K562 (cell line): ENCODE results near the gene ADGRB2. TPM values are rescaled to one million over a fixed set of nuclear protein-coding genes. Genes with fewer than 3 reads are reported as not detected.

Source experiments
- ATAC-seq: fragments of 200-7000 bp; cut with Tn5 transposase; 3 replicates; pipeline ENCODE4 v1.9.1; 2020; ENCODE audit warnings: moderate library complexity
- BruUV-seq: library from RNA; stranded (reverse); fragments of 400-500 nt; replicated peaks from 2 replicates; lab custom pipeline; 2021; lab: Mats Ljungman, UMichigan
- CTCF ChIA-PET: fragments of 300-600 bp; formaldehyde crosslinking; extraction: SDS; loops from one replicate; lab custom pipeline; 2021; ENCODE audit warnings: low intra/inter-chr PET ratio; lab: Yijun Ruan, JAX
- POLR2A ChIA-PET: fragments of 300-600, 350-650 bp; sonication (Branson Sonifier 250); formaldehyde crosslinking; extraction: SDS; loops from one replicate; lab custom pipeline; 2021; ENCODE audit warnings: antibody characterized with exemption, inconsistent platforms; lab: Yijun Ruan, JAX
- DNase-seq, 4 experiments: peaks; one replicate each; pipeline versions ENCODE4 v3.0.0 to v3.0.0-alpha.2; 2011 to 2018; ENCODE audit warnings: low spot score in 3 of 4, mixed read lengths in 3 of 4; ENCODE audit errors: extremely low read depth in 1 of 4
- FAIRE-seq: peaks from 2 replicates; lab custom pipeline; 2011; peaks lifted over from hg19 to GRCh38; lab: Jason Lieb, UNC
- H2AFZ ChIP-seq: 2 replicates; pipeline ENCODE4 v1.6.0; 2011; ENCODE audit warnings: low read depth, low read length, control low read depth, inconsistent platforms
- H3K27ac ChIP-seq: fragments of 200-600 bp; 3 replicates; pipeline ENCODE4 v1.8.0; 2011; ENCODE audit warnings: low read depth, mild to moderate bottlenecking, control low read depth, inconsistent platforms, low read length, moderate library complexity, mixed read lengths; ENCODE audit errors: extremely low read depth
- H3K27me3 ChIP-seq, 2 experiments: fragments of 300-600 bp in 1 of 2; 2 replicates in 1 of 2; 3 replicates in 1 of 2; pipeline versions ENCODE4 v1.6.0 to v1.8.0; 2011; ENCODE audit warnings: inconsistent platforms in 2 of 2, low read length in 2 of 2, mild to moderate bottlenecking in 1 of 2, mixed read lengths in 1 of 2, moderate library complexity in 1 of 2; ENCODE audit not compliant: control insufficient read depth in 2 of 2, insufficient read depth in 2 of 2
- H3K36me3 ChIP-seq: fragments of 300-600 bp; 3 replicates; pipeline ENCODE4 v1.8.0; 2011; ENCODE audit warnings: mild to moderate bottlenecking, low read length, inconsistent platforms; ENCODE audit not compliant: control insufficient read depth, insufficient read depth
- H3K4me1 ChIP-seq, 2 experiments: fragments of 200-600 bp in 1 of 2; replicated peaks in 1 of 2; 2 replicates in 1 of 2; 3 replicates in 1 of 2; pipeline versions ENCODE4 v1.5.1 to v1.8.0; 2011; ENCODE audit warnings: inconsistent platforms in 2 of 2, low read length in 2 of 2, mild to moderate bottlenecking in 1 of 2, mixed read lengths in 1 of 2, moderate library complexity in 1 of 2; ENCODE audit not compliant: control insufficient read depth in 2 of 2, insufficient read depth in 2 of 2
- H3K4me2 ChIP-seq: 2 replicates; pipeline ENCODE4 v1.6.1; 2011; ENCODE audit warnings: low read length, control low read depth, inconsistent platforms, mixed read lengths; ENCODE audit not compliant: insufficient read depth
- H3K4me3 ChIP-seq: fragments of 200-600 bp; sonication (generic), shearing (Covaris generic); 2 replicates; pipeline ENCODE4 v1.5.1; 2016; ENCODE audit warnings: control low read depth, inconsistent platforms
- H3K79me2 ChIP-seq: fragments of 200-600 bp; 3 replicates; pipeline ENCODE4 v1.8.0; 2011; ENCODE audit warnings: low read length, inconsistent platforms; ENCODE audit not compliant: control insufficient read depth, insufficient read depth
- H3K9ac ChIP-seq, 2 experiments: 2 replicates each; pipeline versions ENCODE4 v1.6.0 to v1.6.1; 2011; ENCODE audit warnings: low read depth in 2 of 2, low read length in 2 of 2, control low read depth in 1 of 2, inconsistent platforms in 1 of 2, mild to moderate bottlenecking in 1 of 2, mixed read lengths in 1 of 2; ENCODE audit not compliant: insufficient read depth in 1 of 2
- H3K9me1 ChIP-seq: one replicate; pipeline ENCODE4 v1.6.0; 2011; ENCODE audit warnings: inconsistent platforms, mild to moderate bottlenecking, low read length, moderate library complexity; ENCODE audit not compliant: control insufficient read depth, insufficient read depth
- H3K9me3 ChIP-seq: replicated peaks from 2 replicates; pipeline ENCODE4 v1.5.1; 2011; ENCODE audit warnings: low read depth, low read length, inconsistent platforms; ENCODE audit not compliant: control insufficient read depth, insufficient read depth
- H4K20me1 ChIP-seq: replicated peaks from 2 replicates; pipeline ENCODE4 v1.6.1; 2011; ENCODE audit warnings: low read length, inconsistent platforms, mixed read lengths; ENCODE audit not compliant: control insufficient read depth, insufficient read depth
- ARNT ChIP-seq, 2 experiments: fragments of 450-650 bp; IDR thresholded peaks; 2 replicates each; pipeline ENCODE4 v1.6.1; 2016; ENCODE audit warnings: mild to moderate bottlenecking in 1 of 2
- BMI1 ChIP-seq: fragments of 150-350 bp; IDR thresholded peaks from 2 replicates; pipeline ENCODE4 v1.6.1; 2014; ENCODE audit warnings: low read length
- CHD4 ChIP-seq: fragments of 200-600 bp; sonication (generic); IDR thresholded peaks from 3 replicates; pipeline ENCODE4 v1.6.1; 2012; ENCODE audit warnings: low read depth, mild to moderate bottlenecking, mixed read lengths, low read length, inconsistent platforms; ENCODE audit not compliant: insufficient read depth, insufficient replicate concordance, poor library complexity, severe bottlenecking
- ELF1 ChIP-seq: fragments of 200-800 bp; sonication (Bioruptor generic); IDR thresholded peaks from 2 replicates; pipeline ENCODE4 v1.6.1; 2016; ENCODE audit warnings: missing genetic modification characterization, missing compliant biosample characterization
- GATAD2A ChIP-seq: fragments of 450-650 bp; IDR thresholded peaks from 2 replicates; pipeline ENCODE4 v1.6.1; 2017
- IRF2 ChIP-seq: sonication (generic); formaldehyde crosslinking; IDR thresholded peaks from 2 replicates; pipeline ENCODE4 v1.8.1; 2022; ENCODE audit warnings: mild to moderate bottlenecking, missing genetic modification reagents
- MCM5 ChIP-seq: fragments of 450-650 bp; IDR thresholded peaks from 2 replicates; pipeline ENCODE4 v1.6.1; 2016; ENCODE audit warnings: low read depth
- NFATC3 ChIP-seq: fragments of 450-650 bp; IDR thresholded peaks from 2 replicates; pipeline ENCODE4 v1.6.1; 2017; ENCODE audit warnings: mild to moderate bottlenecking
- PTRF ChIP-seq: fragments of 450-650 bp; IDR thresholded peaks from 2 replicates; pipeline ENCODE4 v1.6.1; 2016; ENCODE audit warnings: mild to moderate bottlenecking, missing genetic modification characterization, missing compliant biosample characterization
- RFX1 ChIP-seq: fragments of 450-650 bp; IDR thresholded peaks from 2 replicates; pipeline ENCODE4 v1.6.1; 2016; ENCODE audit warnings: mild to moderate bottlenecking, moderate library complexity
- TARDBP ChIP-seq: fragments of 450-650 bp; IDR thresholded peaks from 2 replicates; pipeline ENCODE4 v1.6.1; 2016
- ZBTB49 ChIP-seq: sonication (generic); formaldehyde crosslinking; IDR thresholded peaks from 2 replicates; pipeline ENCODE4 v1.8.0; 2022; ENCODE audit warnings: missing genetic modification reagents, mild to moderate bottlenecking, borderline replicate concordance
- ZNF436 ChIP-seq: fragments of 250-450, 450-650 bp; sonication (Bioruptor Pico); formaldehyde crosslinking; IDR thresholded peaks from 2 replicates; pipeline ENCODE4 v1.7.0; 2020; ENCODE audit warnings: mild to moderate bottlenecking
- ZSCAN32 ChIP-seq: fragments of 450-650 bp; formaldehyde crosslinking; IDR thresholded peaks from 2 replicates; pipeline ENCODE4 v1.4.0; 2020; ENCODE audit warnings: mild to moderate bottlenecking, moderate library complexity
- WGBS: fragments of 100-300 bp; shearing (Covaris generic); methylation state at CpG from one replicate; pipeline ENCODE4 v1.1.6; 2016; ENCODE audit warnings: low coverage, mixed read lengths; ENCODE audit not compliant: insufficient coverage; ENCODE audit errors: missing lambda C conversion rate; 5-methylcytosine and 5-hydroxymethylcytosine counted together
- in situ Hi-C: fragments of 300-500 bp; cut with MboI; formaldehyde crosslinking; loops from 4 replicates; pipeline ENCODE4 v1.15.0; 2018; ENCODE audit warnings: inconsistent platforms, mixed read lengths
- intact Hi-C: fragments of 100-400 bp; cut with micrococcal nuclease; formaldehyde crosslinking; loops from 2 replicates; pipeline ENCODE4 v1.14.2; 2022
- polyA plus RNA-seq, 8 experiments: library from polyadenylated mRNA; depleted of rRNA in 4 of 8; stranded (reverse) in 5 of 8; unstranded in 3 of 8; fragments of >200 nt; fragmentation: Nextera tagmentation in 2 of 8; fragmentation: Illumina TruSeq in 1 of 8; extraction: Ambion mirVana in 2 of 8; extraction: Trizol in 1 of 8; gene quantifications; 2 replicates each; pipeline versions ENCODE4 v1.2.1 to v1.2.3, GENCODE V29; 2011 to 2014; ENCODE audit warnings: inconsistent platforms in 1 of 8, missing spikeins in 1 of 8
- total RNA-seq, 7 experiments: library from RNA; depleted of rRNA in 6 of 7; stranded (reverse); fragments of >200 nt in 6 of 7; fragmentation: Illumina TruSeq in 2 of 7; extraction: Trizol in 2 of 7; gene quantifications; 2 replicates each; pipeline versions ENCODE4 v1.2.1 to v1.2.3, GENCODE V29; 2011 to 2021; ENCODE audit warnings: low replicate concordance in 1 of 7

The ADGRB2 gene
- total and polyA plus RNA-seq, 9 of the 15 experiments (the other 6 are each of a cell fraction or from before 2014, with no cell fraction given): 0.04 to 0.23 (median 0.20) TPM; not detected in 2

DNA sequence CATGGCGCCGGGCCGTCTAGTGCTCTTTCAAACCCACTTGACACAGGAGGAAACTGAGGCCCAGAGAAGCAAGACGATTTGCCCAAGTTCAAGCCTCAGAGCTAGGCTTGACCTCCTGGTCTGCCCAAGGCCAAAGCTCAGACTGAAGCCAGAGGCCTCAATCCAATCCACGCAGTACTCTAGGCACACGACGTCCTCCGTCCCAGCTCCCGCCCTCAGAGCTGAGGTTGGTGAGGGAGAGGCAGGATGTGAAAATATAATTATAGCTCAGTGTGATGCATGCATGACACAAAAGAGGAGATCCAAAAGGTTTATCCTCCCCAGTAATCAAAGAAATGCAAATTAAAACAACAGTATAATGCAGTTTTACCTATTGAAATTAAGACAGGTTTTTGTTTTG is 15.5 kb upstream of the ADGRB2 start:
- in situ Hi-C loops (no loop called here), intact Hi-C loops (loop anchor here (10.0 kb wide), 2 partner anchors 215 to 285 kb away; no protein-coding TSS in a partner anchor)
- ChIA-PET POLR2A (interaction anchor here (0.6 to 3.5 kb wide), 4 partner anchors 13 to 129 kb away, joined by 3 to 9 read pairs (median 4); no protein-coding TSS in a partner anchor), CTCF (no interaction called here)
- Histone ChIP-seq H3K27me3 (peaks cover 2 to 17% of the 10 kb centered on the region in 2 experiments; a peak in 2 of 5 replicates), H3K36me3 (no peaks in the 10 kb centered on the region), H3K9me1 (no peaks in the 10 kb centered on the region), H3K79me2 (no peaks in the 10 kb centered on the region), H3K9ac (peak overlapping the region in 1 of 2 experiments; percentile 47; a peak in 1 of 4 replicates), H4K20me1 (no peaks in the 10 kb centered on the region; the same call in 1 of the 2 replicates), H3K4me1 (peaks cover 18 to 25% of the 10 kb centered on the region in 2 experiments), H3K9me3 (no peaks in the 10 kb centered on the region), H3K4me3 (no peak overlapping the region), H3K4me2 (no peak overlapping the region), H3K27ac (no peak overlapping the region), H2AFZ (no peak overlapping the region)
- BruUV-seq: no TSS peak
- 71% methylated on average over 9 of the region's 9 CpGs for WGBS
- FAIRE-seq: no peak
- DNase-seq: no peak
- no peak for ATAC-seq
- TF ChIP-seq NFATC3: no peak
- 0 out of 2 replicates have a peak, but pooled peaks have one; percentile 70 for TF ChIP-seq IRF2 (CRISPR knock-in tag)
- TF ChIP-seq ZNF436: no peak

GRCh38 chr1:31778763-31779488 is 14.8 kb upstream of the ADGRB2 start:
- no peaks in the 10 kb centered on the region for H3K9me3 ChIP-seq
- no peaks in the 10 kb centered on the region for H3K9me1 ChIP-seq
- intact Hi-C loops: no loop called here
- H4K20me1 ChIP-seq: no peaks in the 10 kb centered on the region; the same call in 1 of the 2 replicates
- ChIA-PET CTCF (no interaction called here), POLR2A (interaction anchor here (0.6 to 3.5 kb wide), 3 partner anchors 9 to 29 kb away, joined by 3 to 9 read pairs (median 3); no protein-coding TSS in a partner anchor)
- peak overlapping the region; percentile 29; the same call in 1 of the 2 replicates for H2AFZ ChIP-seq
- in situ Hi-C loops: no loop called here
- ATAC-seq (peak; percentile 43), FAIRE-seq (no peak), DNase-seq (peak in 2 of 4 experiments; percentile 54 to 63)
- 35% methylated on average over 10 of the region's 11 CpGs for WGBS
- H3K36me3 ChIP-seq: no peaks in the 10 kb centered on the region
- H3K79me2 ChIP-seq: no peaks in the 10 kb centered on the region
- H3K4me1 ChIP-seq: peaks cover 18 to 25% of the 10 kb centered on the region in 2 experiments
- H3K27ac ChIP-seq: no peak overlapping the region
- no peak overlapping the region for H3K4me2 ChIP-seq
- peaks cover 2 to 18% of the 10 kb centered on the region in 2 experiments; a peak in 2 of 5 replicates for H3K27me3 ChIP-seq
- no peak overlapping the region for H3K9ac ChIP-seq
- no peak overlapping the region for H3K4me3 ChIP-seq
- BruUV-seq: no TSS peak
- TF ChIP-seq ZBTB49 (no peak), ZNF436 (no peak), CHD4 (no peak), RFX1 (no peak), BMI1 (no peak), TARDBP (no peak), MCM5 (no peak), ARNT (IDR thresholded peaks at IDR 0.05) (no peak), GATAD2A (no peak), ZSCAN32 (CRISPR knock-in tag) (no peak), ELF1 (no peak), PTRF (tag) (no peak)
